Lower leg skin (tissue), 3 donors: ENCODE data around the gene OXSR1.

Experiments used
- CTCF ChIP-seq, 3 donors: fragments of 450-650 bp; IDR thresholded peaks; one replicate each; pipeline ENCODE4 v1.5.1; 2016; ENCODE audit warnings: antibody characterized with exemption in 3 of 3, mild to moderate bottlenecking in 3 of 3, moderate library complexity in 2 of 3
- POLR2A ChIP-seq, 2 donors: fragments of 450-650 bp; IDR thresholded peaks; one replicate each; pipeline ENCODE4 v1.6.1; 2016 to 2017; ENCODE audit warnings: antibody characterized with exemption in 2 of 2, mild to moderate bottlenecking in 1 of 2, moderate library complexity in 1 of 2

- TF ChIP-seq CTCF (IDR thresholded peaks at IDR 0.05), result no peak
- TF ChIP-seq POLR2A (IDR thresholded peaks at IDR 0.05), result no peak
Measured at GRCh38 chr3:38118421-38119247, 46.7 kb upstream of the OXSR1 start.
